GM12878 (cell line): Measurements from ENCODE around the gene CCDC27.

Source experiments
- BHLHE40 ChIP-seq, 2 experiments: fragments of 450-650 bp in 1 of 2; IDR thresholded peaks; 2 replicates each; pipeline ENCODE4 v1.6.1; 2011 to 2017; ENCODE audit warnings: low read depth in 2 of 2, borderline replicate concordance in 1 of 2, improper control_type of control experiment in 1 of 2, low read length in 1 of 2, mild to moderate bottlenecking in 1 of 2
- EED ChIP-seq: sonication (generic); IDR thresholded peaks from 2 replicates; pipeline ENCODE4 v1.6.1; 2016; ENCODE audit warnings: antibody characterized with exemption, low read depth
- EP300 ChIP-seq, 2 experiments: fragments of 150-350 bp in 1 of 2; IDR thresholded peaks; 2 replicates each; pipeline ENCODE4 v1.6.1; 2011 to 2012; ENCODE audit warnings: low read depth in 2 of 2, low read length in 2 of 2, borderline replicate concordance in 1 of 2, improper control_type of control experiment in 1 of 2, inconsistent platforms in 1 of 2; ENCODE audit not compliant: control insufficient read depth in 1 of 2
- PAX8 ChIP-seq: fragments of 450-650 bp; IDR thresholded peaks from 2 replicates; pipeline ENCODE4 v1.6.1; 2017; ENCODE audit warnings: mild to moderate bottlenecking, moderate library complexity
- SIN3A ChIP-seq: IDR thresholded peaks from 2 replicates; pipeline ENCODE4 v1.6.1; 2012; ENCODE audit warnings: low read depth, low read length, improper control_type of control experiment
- TF ChIP-seq, protein P1 (sequence below), 3 experiments: IDR thresholded peaks in 2 of 3; conservative IDR thresholded peaks in 1 of 3; 2 replicates each; pipeline ENCODE4 v1.5.1; 2011; ENCODE audit warnings: low read depth in 3 of 3, low read length in 3 of 3, mild to moderate bottlenecking in 3 of 3, control low read depth in 2 of 3, moderate library complexity in 2 of 3, inconsistent platforms in 1 of 3, mixed read lengths in 1 of 3; ENCODE audit not compliant: control insufficient read depth in 2 of 3, insufficient read depth in 1 of 3; ENCODE audit errors: extremely low read depth in 1 of 3

DNA sequence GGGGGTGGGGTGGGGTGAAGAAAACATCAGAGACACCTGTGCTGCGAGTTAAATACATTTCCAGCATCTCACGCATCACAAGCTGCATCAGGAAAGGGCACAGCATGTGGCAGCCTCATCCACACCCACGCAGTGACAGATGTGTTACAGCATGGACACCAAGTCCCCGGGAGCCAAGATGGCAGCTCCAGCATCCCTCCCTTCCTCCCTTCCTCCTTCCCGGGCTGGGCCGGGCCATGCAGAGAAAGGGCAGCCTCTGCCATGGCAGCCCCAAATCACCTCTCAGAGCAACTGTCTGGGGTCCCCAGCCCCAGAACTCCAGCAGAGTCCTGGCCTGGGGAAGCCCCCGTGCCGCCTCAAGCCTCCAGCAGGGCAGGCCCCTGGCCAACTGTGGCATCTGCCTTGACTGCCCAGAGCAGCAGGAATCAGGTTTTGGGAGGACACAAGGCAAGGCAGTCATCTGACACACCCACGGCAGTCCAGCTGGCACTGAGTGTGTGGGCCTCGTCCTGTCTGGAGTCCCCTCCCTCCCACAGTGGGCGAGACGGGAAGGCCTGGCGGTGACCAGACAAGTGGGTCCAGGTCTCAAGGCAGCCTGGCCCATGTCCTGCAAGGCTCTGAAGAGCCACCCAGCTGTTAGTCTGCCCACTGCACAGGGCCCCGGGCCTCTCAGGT is 26.5 kb downstream of the CCDC27 start:
- TF ChIP-seq BHLHE40 (IDR thresholded peaks at IDR 0.05; ENCODE audit: borderline replicate concordance in 1 of 2, low read depth in 2 of 2, low read length in 1 of 2) (no peak), SIN3A (no peak), PAX8 (no peak), EP300 (IDR thresholded peaks at IDR 0.05; ENCODE audit: borderline replicate concordance in 1 of 2, control insufficient read depth in 1 of 2, low read depth in 2 of 2, low read length in 2 of 2) (no peak), EED (no peak)
- TF ChIP-seq, protein P1, sequence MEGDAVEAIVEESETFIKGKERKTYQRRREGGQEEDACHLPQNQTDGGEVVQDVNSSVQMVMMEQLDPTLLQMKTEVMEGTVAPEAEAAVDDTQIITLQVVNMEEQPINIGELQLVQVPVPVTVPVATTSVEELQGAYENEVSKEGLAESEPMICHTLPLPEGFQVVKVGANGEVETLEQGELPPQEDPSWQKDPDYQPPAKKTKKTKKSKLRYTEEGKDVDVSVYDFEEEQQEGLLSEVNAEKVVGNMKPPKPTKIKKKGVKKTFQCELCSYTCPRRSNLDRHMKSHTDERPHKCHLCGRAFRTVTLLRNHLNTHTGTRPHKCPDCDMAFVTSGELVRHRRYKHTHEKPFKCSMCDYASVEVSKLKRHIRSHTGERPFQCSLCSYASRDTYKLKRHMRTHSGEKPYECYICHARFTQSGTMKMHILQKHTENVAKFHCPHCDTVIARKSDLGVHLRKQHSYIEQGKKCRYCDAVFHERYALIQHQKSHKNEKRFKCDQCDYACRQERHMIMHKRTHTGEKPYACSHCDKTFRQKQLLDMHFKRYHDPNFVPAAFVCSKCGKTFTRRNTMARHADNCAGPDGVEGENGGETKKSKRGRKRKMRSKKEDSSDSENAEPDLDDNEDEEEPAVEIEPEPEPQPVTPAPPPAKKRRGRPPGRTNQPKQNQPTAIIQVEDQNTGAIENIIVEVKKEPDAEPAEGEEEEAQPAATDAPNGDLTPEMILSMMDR (IDR thresholded peaks at IDR 0.05 in 2 of 3, conservative IDR thresholded peaks at IDR 0.05 in 1 of 3; ENCODE audit: control insufficient read depth in 2 of 3, extremely low read depth in 1 of 3, insufficient read depth in 1 of 3, low read depth in 3 of 3, low read length in 3 of 3): no peak
